NT2/D1 (cell line): ENCODE results near the gene PXT1.

ENCODE experiments used
- SUZ12 ChIP-seq: IDR thresholded peaks from 2 replicates; pipeline ENCODE4 v1.6.1; 2011; ENCODE audit not compliant: insufficient read length, insufficient read depth; ENCODE audit errors: extremely low read depth
- YY1 ChIP-seq: IDR thresholded peaks from 2 replicates; pipeline ENCODE4 v1.6.1; 2011; ENCODE audit not compliant: insufficient read length, insufficient read depth

- TF ChIP-seq YY1 (no peak), SUZ12 (no peak)
These were observed 21.0 kb upstream of the PXT1 start for GRCh38 chr6:36463676-36464075.
